HUDEP-2 (cell line): ENCODE results near the gene CDK5R2.

Experiments
- DNase-seq, 76 experiments: peaks; one replicate each; lab custom pipeline; 2025; ENCODE audit not compliant: unreplicated experiment in 76 of 76; lab: John Stamatoyannopoulos, UW

The CDK5R2 gene

GRCh38 chr2:218986148-218986761, 26.8 kb downstream of the CDK5R2 start:
- no peak for DNase-seq

DNA sequence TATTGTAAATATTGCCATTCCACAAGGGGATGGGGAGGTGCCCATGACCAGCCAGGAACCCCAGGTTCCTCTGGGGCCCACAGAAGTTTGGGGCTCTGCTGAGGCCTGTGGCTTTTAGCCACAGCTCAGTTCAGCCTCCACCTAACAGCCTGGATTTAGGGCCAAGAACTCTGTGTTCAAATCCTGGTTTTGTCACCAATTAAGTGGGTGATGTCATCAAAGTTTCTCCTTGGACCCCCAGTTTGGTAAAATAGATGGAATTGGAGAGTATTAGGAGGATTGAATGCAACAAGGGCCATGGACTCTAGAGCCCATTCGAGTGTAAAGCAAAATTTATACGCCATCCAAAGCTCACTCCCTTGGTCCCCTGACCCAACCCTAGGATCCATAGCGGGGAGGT, 28.7 kb downstream of the CDK5R2 start:
- no peak for DNase-seq

- no peak for DNase-seq
These were observed 29.2 kb downstream of the CDK5R2 start for GRCh38 chr2:218988650-218989049.

GRCh38 chr2:218990052-218990451, 30.6 kb downstream of the CDK5R2 start:
- DNase-seq = no peak

DNA sequence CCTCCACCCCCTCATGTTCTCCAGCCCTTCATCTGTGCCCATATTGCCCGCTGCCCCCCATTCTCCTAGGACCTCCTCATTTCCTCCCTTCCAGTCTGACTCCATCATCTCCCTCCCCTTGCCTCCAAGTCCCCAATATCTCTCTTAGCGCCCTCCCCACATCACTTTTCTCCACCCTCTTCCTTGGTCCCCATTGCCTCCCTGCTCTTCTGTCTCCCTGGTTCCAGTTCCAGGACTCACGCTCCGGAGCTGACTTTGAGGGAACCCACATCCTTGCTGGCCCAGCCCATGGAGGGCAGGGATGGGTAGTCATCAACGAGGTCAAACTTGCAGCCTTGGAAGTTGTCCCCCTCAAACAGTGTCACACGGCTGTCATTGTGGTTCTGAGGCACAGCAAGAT, 31.1 kb downstream of the CDK5R2 start:
- no peak for DNase-seq

GRCh38 chr2:218991674-218992168, 32.3 kb downstream of the CDK5R2 start:
- DNase-seq = no peak

DNA sequence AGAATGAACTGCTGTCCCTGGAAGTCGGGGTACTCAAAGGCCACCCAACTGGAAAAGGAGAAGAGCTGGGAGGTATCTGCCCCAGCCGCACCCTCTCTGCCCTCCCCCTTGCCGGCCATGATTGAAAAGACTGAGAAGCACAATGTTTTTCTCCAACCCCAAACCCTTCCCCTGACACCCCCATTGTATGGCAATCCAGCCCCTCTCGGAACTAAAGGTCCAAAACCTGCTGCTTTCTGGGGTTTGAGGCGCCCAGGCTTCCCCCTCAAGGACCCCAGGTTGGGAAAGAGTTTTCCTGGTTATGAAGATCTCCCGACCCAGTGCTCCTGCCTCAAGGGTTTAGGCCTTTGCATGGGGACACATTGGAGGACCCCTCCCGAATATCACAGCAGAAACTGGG, 32.7 kb downstream of the CDK5R2 start:
- DNase-seq = no peak

DNA sequence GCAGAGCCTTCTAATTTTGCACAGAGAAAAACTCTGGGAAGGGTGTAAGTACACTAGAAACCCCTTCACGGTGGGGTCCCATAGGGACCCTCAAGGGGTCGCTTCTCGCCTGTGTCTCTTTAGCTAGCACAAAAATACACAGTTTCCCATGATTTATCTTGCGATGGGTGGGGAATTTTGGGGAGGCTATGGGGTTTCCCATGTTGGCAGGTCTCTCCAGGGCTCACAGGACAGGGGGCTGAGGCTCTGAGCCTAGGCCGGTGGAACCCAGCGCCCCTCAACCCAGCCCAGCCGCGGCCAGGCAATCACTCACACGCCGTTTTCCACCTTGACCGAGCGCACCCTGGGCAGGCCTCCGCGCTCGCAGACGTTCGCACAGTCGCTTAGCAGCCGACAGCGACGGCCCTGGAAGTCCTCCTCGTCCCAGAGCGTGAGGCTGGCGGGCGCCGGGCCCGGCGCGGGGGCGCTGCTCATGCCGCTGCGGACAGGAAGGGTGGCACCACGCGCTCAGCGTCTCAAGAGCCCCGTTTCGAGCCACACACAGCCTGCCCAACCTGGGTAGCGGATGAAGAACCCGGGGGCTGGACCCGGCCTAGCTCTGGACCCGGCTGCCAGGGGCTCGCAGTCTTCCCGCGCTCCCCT, 33.4 kb downstream of the CDK5R2 start:
- no peak for DNase-seq

GRCh38 chr2:218993345-218994315, 34.2 kb downstream of the CDK5R2 start, which contains the start of gene CRYBA2:
CRYBA2 (minus strand) TSS chr2:218993422; CDS start chr2:218993176, 246 bp downstream.
- no peak for DNase-seq

DNA sequence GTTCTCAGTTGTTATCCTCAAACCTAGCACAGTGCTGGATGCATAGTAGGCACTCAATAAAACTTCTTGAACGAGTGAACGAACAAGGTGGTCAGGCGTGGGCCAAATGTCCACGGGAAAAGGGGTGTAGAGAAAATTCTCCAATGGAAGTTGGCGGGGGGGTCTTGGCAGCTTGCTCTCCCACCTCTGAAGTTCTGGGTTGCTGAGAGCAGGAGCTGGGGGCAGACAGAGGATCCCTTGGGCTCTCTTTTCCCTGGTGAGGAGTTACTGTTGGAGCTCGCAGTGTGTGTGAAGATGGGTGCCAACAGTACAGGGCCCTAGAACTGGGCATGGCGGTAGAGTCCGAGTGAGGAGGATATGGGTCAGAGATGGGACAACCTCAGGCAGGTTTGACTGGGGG, 36.1 kb downstream of the CDK5R2 start:
- no peak for DNase-seq

DNA sequence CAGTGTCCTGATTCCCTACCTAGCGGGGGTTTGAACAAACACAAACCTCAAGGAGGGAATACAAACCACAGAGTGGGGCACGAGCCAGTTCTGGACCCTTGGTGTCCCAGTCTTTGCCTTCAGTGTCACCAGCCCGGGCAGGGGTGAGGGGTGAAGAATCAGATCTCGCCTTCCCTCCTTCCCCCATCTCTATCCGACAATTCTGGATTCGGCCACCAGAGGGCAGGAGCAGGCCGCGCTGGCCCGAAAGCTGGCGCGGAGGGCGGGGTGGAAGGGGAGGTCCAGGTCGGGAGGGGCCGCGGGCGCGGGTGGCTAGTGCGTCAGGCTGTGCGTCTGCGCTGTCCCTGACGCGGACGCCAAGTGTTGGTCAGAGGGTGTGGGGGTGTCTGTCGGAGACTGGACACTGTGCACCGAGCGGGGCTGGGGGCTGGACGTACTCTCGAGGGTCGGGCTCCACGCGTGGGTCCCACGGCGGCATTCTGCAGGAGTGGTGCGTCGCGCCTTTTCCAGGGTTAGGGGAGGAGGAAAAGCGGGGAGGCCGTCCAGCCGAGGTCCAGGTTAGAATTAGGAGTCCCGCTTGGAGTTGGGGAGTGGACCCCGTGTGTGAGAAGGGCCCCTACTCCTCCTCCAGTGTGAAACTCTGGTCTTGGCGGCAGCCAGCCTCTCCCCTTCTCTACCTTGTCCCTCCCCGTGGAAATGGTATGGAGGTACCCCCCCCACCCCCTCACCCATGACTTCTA, 36.7 kb downstream of the CDK5R2 start:
- peak in 67 of 76 experiments; percentile 13 to 87 (median 65) for DNase-seq

DNA sequence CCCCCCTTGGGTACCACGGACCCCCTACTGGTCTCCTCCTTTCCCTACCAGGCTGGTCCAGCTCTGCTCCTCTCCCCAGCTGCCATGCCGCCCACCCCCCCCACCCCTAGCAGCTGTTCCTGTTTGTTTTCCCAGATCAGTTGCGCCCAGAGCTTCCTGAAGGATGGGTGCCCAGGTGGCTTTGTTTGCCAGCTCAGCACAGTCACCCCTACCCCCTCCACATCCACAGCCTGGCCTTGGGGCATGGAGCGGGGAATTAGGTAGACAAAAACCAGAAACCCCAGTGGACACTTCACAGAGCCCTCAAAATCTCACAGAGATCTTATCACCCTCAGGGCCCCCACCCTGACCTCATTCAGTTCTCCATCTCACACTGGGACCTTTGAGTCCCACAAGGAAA, 37.5 kb downstream of the CDK5R2 start:
- no peak for DNase-seq

- peak in 1 of 76 experiments; percentile 12 for DNase-seq
These were observed 38.3 kb downstream of the CDK5R2 start for GRCh38 chr2:218997731-218998130.

DNA sequence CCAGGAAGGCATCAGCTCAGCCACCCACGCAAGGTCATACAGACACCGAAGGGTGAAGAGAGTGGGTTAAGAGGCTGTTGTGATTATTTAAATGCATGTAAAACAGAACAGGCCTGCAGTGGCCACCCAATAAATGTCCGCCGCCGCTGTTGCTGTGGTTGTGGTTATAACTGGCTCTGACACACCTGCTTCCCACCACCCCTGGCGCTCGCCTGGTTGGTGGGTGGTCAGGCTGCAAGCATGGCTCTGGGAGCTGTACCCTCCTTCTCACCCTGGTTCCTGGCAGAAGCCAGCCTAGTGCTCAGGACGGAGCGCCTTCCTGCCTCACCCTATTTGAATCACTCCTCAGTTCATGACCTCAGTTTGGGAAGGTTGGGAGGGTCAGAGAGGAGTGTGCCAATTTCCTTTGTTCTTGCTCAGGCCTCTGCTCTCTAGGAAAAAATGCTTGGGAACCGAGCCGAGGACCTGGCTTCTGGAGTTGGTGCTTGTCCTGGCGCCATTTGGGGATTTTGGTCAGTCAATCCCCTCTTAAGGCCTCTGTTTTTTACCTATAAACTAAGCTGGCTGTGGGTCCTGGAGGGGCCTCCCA, 39.0 kb downstream of the CDK5R2 start:
- DNase-seq = no peak

GRCh38 chr2:218999021-218999880, 39.8 kb downstream of the CDK5R2 start:
- no peak for DNase-seq

GRCh38 chr2:218999881-219000568, 40.6 kb downstream of the CDK5R2 start:
- no peak for DNase-seq

DNA sequence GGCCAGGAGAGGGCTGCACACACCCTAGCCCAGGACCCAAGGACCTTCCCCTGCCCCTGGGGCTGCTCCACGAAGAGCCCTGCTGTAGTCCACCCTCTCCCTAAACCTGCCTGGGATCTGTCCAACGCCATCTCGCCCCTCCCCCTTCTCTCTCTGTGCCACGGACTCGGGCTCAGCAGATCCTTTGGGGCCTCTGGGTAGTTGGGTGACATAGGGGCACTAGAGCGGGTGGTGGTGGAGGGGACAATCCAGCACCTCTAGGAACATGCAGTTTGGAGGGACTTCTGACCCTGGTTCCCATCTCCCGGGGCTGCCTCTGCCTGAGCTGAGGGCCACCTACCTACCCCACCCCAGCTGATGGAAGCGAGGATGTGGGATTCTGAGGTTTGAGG, 41.1 kb downstream of the CDK5R2 start:
- no peak for DNase-seq

DNA sequence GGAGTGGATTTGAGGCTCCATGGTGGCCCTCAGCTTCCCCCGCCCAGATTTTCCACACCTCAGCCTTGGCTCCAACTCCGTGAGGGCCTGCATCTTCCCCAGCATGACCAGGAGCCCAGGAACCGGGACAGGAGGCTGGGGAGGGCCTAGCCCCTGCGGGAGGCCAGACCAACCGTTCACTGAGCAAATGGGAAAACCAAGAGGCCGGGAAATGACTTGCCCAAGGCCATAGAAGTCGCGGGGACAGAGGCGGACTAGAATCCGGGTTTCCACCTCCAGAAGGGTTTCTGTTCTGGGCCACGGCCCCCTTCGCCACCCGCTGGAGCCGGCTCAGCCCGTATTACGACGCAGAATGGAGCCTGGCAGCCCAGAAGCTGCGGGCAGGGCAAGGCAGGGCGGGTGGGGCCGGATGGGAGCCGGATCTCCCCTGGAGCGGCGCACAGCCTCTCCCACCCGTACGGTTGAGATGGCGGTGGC, 41.7 kb downstream of the CDK5R2 start:
- no peak for DNase-seq
